ENCODE measurements around the gene ALG13. TPM values are rescaled to one million over a fixed set of nuclear protein-coding genes. Genes with fewer than 3 reads are reported as not detected.
"Not testable (repeated sequence)": the region's sequence is repeated elsewhere in the genome, so short reads cannot be mapped to it uniquely, and the experiment has no call there.

Gene ALG13
- 27.7 TPM for polyA plus RNA-seq (2013, experiment 1 of 2; ENCODE audit: insufficient read length)
- polyA plus RNA-seq (2013, experiment 2 of 2; ENCODE audit: insufficient read length): 30.4 TPM

- DNase-seq: peak; percentile 91
These were observed at the start of gene ALG13 for GRCh38 chrX:111680988-111681779. Gene ALG13, plus strand, starts transcription at chrX:111681170. Its CDS starts 49 bp downstream, at chrX:111681219.

DNA sequence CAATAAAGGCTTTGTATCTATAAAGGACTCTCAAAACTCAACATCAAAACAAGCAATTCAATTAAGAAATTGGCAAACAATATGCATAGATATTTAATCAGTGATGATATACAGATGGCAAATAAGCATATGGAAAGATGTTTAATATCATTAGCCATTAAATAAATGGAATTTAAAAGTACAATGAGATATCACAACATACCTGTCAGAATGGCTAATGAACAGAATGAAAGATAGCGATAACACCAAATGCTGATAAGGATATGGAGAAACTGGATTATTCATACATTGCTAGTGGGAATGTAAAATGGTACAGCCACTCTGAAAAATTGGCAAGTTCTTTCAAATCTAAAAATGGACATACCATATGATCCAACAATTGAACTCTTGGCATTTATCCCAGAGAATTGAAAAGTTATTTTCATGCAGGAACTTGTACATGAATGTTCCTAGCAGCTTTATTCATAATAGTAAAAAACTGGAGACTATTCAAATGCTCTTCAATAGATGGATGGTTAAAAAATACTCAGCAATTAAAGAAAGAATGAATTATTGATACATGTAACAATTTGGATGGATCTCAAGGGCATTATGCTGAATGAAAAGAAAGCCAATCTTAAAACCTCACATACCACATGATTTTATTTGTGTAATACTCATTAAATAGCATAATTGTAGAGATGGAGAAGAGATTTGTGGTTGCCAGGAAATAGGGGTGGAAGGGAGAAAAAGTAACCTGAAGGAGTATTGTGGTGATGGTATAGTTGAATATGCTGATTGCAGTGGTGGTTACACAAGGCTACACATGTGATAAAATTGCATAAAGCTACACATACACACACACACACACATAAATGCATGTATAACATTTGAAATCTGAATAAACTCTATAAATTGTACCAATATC is 45.9 kb upstream of the ALG13 start:
- no peak for DNase-seq

- DNase-seq: no peak
These were observed 39.0 kb upstream of the ALG13 start for GRCh38 chrX:111641969-111642368.

DNA sequence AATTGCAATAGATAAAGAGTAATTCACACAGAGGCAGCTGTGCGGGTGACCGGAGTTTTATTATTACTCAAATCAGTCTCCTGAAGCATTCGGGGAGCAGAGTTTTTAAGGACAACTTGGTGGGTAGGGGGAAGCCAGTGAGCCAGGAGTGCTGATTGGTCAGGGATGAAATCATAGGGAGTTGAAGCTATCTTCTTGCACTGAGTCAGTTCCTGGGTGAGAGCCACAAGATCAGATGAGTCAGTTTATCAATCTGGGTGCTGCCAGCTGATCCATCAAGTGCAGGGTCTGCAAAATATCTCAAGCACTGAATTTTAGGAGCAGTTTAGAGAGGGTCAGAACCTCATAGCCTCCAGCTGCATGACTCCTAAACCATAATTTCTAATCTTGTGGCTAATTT is 35.8 kb upstream of the ALG13 start:
- DNase-seq: not testable (repeated sequence)

DNA sequence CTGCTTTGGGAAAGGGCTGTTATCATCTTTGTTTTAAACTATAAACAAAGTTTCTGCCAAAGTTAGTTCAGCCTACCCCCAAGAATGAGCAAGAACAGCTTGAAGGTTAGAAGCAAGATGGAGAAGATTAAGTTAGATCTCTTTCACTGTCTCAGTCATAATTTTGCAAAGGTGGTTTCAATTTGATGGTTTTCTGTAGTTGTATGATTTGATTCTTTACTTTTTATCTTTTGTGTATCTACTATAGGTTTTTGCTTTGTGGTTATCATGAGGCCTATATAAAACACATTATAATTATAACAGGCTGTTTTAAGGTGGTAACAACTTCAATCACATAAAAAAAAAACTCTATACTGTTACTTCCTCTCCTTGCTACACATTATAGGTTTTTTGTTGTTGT is 35.4 kb upstream of the ALG13 start:
- no peak for DNase-seq

DNA sequence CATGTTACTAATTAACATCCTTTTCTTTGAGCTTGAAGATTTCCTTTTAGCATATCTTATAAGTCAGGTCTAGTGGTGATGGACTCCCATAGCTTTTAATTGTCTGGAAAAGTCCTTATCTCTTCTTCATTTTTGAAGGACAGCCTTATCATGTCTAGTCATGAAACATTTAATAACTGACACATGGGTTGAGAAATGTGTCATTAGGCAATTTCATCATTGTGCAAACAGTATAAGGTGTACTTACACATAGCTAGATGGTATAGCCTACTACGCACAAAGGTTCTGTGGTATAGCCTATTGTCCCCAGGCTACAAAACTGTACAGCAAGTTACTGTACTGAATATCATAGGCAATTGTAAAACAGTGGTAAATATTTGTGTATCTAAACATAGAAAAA is 34.5 kb upstream of the ALG13 start:
- no peak for DNase-seq

DNA sequence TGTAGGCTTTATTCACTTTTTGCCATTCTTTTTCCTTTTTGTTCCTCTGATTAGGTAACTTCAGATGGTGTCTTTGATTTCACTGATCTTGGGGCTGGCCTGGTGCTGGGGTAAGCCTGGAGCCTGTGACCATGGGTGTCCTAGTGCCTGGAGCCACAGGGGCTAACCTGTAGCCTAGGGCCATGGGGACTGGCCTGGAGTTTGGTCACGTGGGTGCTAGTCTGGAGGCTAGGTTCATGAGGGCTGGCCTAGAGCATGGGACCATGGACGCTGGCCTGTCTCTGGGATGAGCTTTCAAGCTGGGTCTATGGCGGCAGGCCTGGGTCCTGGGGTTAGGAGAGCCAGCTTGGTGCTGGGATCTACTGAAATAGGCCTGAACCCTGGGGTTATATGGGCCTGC is 32.2 kb upstream of the ALG13 start:
- DNase-seq: no peak

DNA sequence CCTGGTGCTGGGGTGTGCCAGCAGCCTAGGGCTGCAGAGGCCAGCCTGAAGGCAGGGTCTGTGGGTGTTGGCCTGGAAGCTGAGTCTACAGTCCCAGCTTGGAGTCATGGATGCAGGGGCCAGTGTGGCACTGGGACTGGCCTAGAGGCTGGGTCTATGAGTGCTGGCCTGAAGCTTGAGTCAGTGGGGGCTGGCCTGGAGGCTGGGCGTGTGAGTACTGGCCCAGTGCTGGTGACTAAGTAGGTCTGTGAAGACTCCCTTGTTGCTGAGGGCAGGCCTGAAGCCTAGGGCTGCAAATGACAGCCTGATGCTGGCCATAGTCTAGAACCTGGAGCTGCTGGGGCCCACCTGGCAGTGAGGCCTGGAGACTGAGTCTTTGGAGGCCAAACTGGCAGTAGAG is 31.3 kb upstream of the ALG13 start:
- DNase-seq: no peak

DNA sequence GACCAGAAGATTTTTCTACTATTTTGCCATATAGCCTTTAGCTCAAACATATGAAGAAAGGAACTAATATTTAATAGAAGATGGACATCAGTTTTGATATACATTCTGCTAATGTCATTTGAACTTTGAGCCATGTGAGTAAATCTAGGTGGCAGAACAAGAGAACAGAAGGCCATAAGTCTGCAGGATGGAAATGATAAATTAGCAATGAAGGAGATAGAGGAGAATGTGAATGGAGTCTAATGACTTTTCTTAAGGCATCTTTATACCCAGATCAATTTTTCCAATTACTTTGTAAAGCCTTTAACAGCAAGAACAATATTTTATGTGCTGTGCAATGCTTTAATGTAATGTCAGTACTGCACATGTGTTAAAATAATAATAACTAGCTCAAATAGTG is 30.1 kb upstream of the ALG13 start:
- no peak for DNase-seq

DNA sequence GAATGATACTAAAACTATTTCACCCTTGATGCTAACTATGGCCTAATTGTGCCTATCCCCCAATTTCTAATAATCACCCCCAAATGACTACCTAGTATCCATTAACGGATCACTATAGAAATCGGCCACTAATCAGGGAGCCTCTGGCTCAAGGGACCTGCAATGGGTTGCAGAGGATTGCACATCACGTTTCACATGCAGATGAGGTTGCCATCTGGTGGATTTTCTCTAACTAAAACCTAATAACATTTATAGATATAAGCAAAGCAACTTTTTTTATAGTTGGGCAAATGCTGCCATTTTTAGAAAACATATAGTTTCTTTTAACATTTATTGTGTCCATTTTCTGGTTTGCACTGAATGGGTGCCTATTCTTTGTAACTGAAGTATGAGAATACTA is 28.3 kb upstream of the ALG13 start:
- no peak for DNase-seq

GRCh38 chrX:111661241-111661640 is 19.7 kb upstream of the ALG13 start:
- DNase-seq: no peak

DNA sequence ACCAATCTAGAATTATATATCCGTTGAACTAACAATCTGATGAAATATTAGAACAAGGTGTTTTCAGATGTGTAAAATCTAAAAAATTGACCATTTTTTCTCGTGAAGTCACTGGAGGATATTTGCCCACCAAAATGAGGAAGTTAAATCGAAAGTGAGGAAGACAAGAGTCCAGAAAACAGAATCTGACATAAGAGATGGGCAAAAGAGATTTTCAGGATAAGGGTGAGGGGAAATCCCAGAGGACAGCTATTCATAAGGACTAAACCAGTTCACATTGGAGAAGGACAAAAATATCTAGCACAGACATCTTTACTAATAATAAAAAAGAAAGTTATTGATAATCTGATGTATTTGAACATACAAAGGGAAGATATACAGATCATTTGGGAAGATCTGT is 18.7 kb upstream of the ALG13 start:
- no peak for DNase-seq

DNA sequence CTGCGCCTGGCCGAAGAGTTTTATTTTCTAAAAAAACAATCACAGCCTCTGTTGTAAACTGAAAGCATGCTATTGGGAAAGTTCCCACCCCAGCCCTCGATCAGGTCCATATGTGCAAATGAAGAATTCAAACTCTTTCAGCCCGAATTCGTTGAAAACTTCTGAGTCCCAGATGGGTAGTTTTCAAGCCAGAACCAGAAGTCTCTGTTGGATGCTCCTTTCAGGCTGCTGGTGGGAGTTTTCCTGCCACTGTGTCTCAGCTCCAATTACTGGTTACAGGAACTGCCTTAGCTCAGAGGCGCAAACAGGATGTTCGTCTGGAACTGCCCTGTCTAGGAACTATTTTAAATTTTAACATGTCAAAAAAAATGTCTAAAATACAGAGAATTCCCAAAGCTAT is 9.3 kb upstream of the ALG13 start:
- peak; percentile 4 for DNase-seq

DNA sequence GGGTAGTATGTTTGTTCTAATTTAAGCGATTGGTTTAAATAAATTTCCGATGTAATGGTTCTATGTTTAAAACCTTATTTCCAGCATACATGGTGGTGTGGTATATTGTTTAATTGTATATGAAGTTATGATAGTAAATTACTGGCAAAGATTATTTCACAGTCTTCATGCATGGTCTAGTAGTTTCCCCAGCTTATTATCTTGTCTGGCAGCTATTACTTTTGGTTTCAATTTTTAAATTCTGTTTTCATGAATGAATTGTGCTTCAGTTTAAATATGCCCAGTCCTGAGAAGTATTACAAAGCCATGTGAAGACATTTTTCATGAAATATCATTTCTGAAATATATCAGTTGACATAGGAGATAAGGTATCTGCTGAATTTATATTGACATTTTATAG is 6.3 kb downstream of the ALG13 start:
- DNase-seq: no peak

GRCh38 chrX:111695297-111695880 is 14.4 kb downstream of the ALG13 start:
- no peak for DNase-seq

DNA sequence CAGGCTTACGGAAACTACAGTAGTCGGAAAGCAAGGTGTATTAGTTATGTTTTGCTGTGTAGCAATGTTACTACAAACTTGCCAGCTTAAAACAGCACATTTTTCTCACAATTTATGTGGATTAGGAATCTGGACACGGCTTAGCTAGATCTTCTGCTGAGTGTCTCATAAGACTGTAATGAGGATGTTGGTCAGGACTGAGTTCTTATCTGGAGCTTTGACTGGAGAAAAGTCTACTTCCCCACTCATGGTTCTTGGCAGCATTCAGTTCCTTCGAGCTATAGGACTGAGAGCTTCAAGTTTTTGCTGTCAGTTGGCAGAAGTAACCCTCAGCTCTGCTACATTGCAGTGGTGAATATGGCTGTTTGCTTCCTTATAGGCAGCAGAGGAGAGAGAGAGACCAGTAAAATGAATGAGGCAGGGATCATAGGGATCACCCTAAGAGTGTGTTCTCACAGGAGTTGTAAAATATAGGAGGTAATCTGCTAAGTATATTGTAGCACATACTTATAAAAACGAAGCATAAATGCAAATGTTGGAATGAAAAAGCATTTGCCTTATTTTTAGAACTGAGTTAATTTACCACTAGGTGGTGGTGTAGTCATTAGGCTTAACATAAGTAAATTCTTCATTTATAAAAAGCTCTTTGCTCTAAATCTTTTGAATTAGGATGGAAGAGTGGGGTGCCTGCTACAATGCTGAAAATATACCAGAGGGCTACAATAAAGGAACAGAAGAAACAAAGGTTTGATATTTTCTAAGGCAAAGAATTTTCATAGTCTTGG is 38.6 kb downstream of the ALG13 start:
- no peak for DNase-seq

DNA sequence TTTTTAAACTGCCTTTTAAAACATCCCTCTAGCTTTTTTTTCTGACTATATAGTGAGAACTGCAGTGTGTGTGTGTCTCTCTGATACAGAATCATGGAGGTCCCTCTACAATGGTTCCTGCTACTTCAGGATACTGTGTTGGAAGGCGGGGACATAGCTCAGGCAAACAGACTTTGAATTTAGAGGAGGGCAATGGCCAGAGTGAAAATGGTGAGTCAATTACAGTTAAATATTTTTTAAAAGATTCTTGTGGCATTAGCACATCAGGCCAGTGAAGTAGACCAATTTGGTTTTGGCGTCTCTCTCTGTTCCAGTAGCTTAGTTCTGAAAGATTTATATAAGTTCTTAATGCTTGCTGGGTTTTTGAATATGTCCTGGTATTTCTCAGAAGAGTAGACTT is 47.1 kb downstream of the ALG13 start:
- DNase-seq: peak; percentile 46

DNA sequence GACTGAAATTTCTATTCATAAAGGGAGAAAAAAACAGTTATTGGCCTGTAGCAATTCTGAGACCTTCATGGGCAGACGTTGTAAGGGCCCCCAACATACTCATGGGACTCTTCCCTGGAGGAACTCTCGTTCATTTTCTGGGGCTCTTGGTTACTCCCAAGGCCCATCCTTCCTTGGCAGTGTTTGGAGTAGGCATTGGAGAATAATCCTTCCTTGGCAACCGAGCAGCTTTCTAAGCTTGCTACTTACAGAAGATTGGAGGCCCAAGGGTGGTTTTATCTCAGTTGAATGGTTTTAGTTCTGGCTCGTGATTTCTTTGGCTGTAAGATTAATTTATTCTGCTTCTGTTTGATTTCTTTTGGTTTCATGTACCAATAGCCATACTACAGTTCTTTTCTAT is 50.4 kb downstream of the ALG13 start:
- DNase-seq: no peak

- no peak for DNase-seq
These were observed 55.6 kb downstream of the ALG13 start for GRCh38 chrX:111736571-111736970.

- no peak for DNase-seq
These were observed 61.0 kb downstream of the ALG13 start for GRCh38 chrX:111742018-111742417.

DNA sequence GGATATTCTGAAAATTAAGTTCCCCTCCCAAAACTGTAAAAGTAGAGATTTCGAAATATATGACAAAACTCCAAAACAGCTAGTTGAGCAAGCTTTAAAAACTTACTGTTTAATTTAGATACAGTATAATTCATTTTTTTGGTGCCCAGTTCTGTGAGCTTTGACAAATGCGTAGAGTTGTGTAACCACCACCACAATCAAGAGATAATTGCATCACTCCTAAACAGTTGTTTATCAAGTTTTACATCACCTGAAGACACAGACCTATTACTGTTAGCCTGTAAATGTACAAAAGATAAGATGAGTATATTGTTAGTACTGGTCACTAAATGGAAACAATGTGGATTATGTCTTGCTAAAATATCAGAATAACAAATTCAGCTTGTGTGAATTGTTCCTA is 62.3 kb downstream of the ALG13 start:
- DNase-seq: no peak

DNA sequence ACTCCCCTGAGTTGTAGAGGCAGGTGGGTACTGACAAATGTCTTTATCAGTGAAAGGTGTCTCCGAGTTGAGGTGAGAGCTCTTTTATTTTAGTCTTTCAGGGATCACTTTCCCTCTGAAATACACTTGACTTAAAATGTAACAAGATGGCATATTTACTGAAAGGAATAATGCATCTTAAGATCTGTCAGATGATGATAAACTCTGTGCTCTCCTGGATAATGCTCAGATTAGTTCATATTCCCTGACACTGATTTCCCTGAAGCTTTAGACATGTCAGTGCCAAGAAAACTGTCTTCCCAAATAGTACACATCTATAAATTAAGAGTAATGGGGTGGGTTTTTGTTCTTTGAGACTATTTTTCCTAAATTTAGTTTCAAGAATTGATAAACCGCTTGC is 75.5 kb downstream of the ALG13 start:
- DNase-seq: no peak
